Measurements from ENCODE around the gene MMP17.

MMP17 gene

DNA sequence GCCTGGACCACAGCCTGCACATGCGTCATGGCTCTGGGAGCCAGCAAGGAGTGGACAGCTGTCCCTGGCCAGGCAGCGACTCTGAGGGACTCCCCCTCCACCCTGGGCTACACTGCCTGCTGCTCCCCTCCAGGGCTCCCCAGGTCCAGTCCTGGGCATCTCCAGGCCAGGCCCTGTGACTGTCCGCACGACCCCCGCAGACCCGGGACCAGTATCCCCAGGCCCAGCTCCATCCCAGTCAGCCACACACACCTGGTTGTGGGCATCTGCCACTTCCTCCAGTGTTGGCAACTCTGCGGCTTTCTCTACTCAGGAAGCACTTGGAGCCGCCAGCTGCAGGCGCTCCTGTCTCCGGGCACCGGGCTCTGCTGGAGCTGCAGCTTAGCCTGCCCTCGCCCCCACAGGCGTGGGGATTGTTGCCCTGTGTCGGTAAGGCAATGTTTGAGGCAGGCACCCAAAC is 68.6 kb downstream of the MMP17 start:
- H3K36me3 ChIP-seq (ENCODE audit: control insufficient read depth, insufficient read depth, low read length), result peaks cover 11% of the 10 kb centered on the region; the same call in 1 of the 2 replicates
- H3K4me1 ChIP-seq (ENCODE audit: control insufficient read depth, insufficient read depth, low read length), result 0 out of 2 replicates have a peak, but pooled peaks cover 10% of the 10 kb centered on the region
- H3K9ac ChIP-seq (ENCODE audit: low read depth, low read length), result no peak overlapping the region
- peak overlapping the region; percentile 72; the same call in 1 of the 2 replicates for H3K4me3 ChIP-seq (ENCODE audit: low read depth, low read length)
- H3K27me3 ChIP-seq (ENCODE audit: control insufficient read depth, insufficient read depth, low read length), result no peaks in the 10 kb centered on the region
- no peaks in the 10 kb centered on the region for H3K9me3 ChIP-seq (ENCODE audit: control insufficient read depth, insufficient read depth, low read length)
- peak overlapping the region; percentile 93 for H3K27ac ChIP-seq (ENCODE audit: low read depth, low read length)

DNA sequence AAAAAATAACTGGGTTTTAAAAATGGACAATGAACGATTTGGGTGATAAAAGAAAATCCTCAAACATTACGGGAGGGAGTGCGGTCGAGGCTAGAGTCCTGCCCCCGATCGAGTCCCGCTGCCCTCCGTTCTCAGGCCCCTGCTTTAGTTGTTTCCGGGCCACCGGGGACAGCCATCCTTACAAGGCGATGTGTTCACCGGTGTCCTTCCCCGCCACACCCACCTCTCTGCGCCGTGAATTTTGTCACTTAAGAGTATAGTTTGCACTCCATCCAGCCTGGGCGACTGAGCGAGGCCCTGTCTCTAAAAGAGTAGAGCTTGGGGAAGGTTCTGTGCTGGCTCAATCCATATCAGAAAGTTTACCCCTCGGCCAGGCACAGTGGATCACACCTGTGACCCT is 69.1 kb downstream of the MMP17 start:
- Histone ChIP-seq H3K4me3 (ENCODE audit: low read depth, low read length) (no peak overlapping the region), H3K9ac (ENCODE audit: low read depth, low read length) (no peak overlapping the region), H3K27ac (ENCODE audit: low read depth, low read length) (no peak overlapping the region), H3K27me3 (ENCODE audit: control insufficient read depth, insufficient read depth, low read length) (no peaks in the 10 kb centered on the region), H3K4me1 (ENCODE audit: control insufficient read depth, insufficient read depth, low read length) (0 out of 2 replicates have a peak, but pooled peaks cover 10% of the 10 kb centered on the region), H3K9me3 (ENCODE audit: control insufficient read depth, insufficient read depth, low read length) (no peaks in the 10 kb centered on the region), H3K36me3 (ENCODE audit: control insufficient read depth, insufficient read depth, low read length) (peaks cover 11% of the 10 kb centered on the region; the same call in 1 of the 2 replicates)

GRCh38 chr12:131897875-131898274 is 69.7 kb downstream of the MMP17 start:
- Histone ChIP-seq H3K27ac (ENCODE audit: low read depth, low read length) (no peak overlapping the region), H3K27me3 (ENCODE audit: control insufficient read depth, insufficient read depth, low read length) (no peaks in the 10 kb centered on the region), H3K9me3 (ENCODE audit: control insufficient read depth, insufficient read depth, low read length) (no peaks in the 10 kb centered on the region), H3K4me3 (ENCODE audit: low read depth, low read length) (no peak overlapping the region), H3K9ac (ENCODE audit: low read depth, low read length) (no peak overlapping the region), H3K36me3 (ENCODE audit: control insufficient read depth, insufficient read depth, low read length) (peaks cover 11% of the 10 kb centered on the region; the same call in 1 of the 2 replicates), H3K4me1 (ENCODE audit: control insufficient read depth, insufficient read depth, low read length) (0 out of 2 replicates have a peak, but pooled peaks cover 10% of the 10 kb centered on the region)

- 0 out of 2 replicates have a peak, but pooled peaks cover 10% of the 10 kb centered on the region for H3K4me1 ChIP-seq (ENCODE audit: control insufficient read depth, insufficient read depth, low read length)
- no peaks in the 10 kb centered on the region for H3K27me3 ChIP-seq (ENCODE audit: control insufficient read depth, insufficient read depth, low read length)
- H3K4me3 ChIP-seq (ENCODE audit: low read depth, low read length), result no peak overlapping the region
- H3K9ac ChIP-seq (ENCODE audit: low read depth, low read length), result no peak overlapping the region
- no peak overlapping the region for H3K27ac ChIP-seq (ENCODE audit: low read depth, low read length)
- peaks cover 11% of the 10 kb centered on the region; the same call in 1 of the 2 replicates for H3K36me3 ChIP-seq (ENCODE audit: control insufficient read depth, insufficient read depth, low read length)
- no peaks in the 10 kb centered on the region for H3K9me3 ChIP-seq (ENCODE audit: control insufficient read depth, insufficient read depth, low read length)
Observed at GRCh38 chr12:131900397-131900796, 72.2 kb downstream of the MMP17 start.
